ENCODE results near the gene STOX1. TPM values are rescaled to one million over a fixed set of nuclear protein-coding genes. Genes with fewer than 3 reads are reported as not detected.
"Not testable (repeated sequence)": the region's sequence is repeated elsewhere in the genome, so short reads cannot be mapped to it uniquely, and the experiment has no call there.

STOX1 gene
- total and polyA plus RNA-seq, 12 donors, result 2.2 to 16.5 (median 9.5) TPM

GRCh38 chr10:68832601-68833000 is 5.3 kb downstream of the STOX1 start:
- Histone ChIP-seq H3K9me3 (replicated peaks in 1 of 3) (no peaks in the 10 kb centered on the region), H3K27ac (no peak overlapping the region), H3K27me3 (no peaks in the 10 kb centered on the region), H3K36me3 (replicated peaks in 1 of 2) (no peaks in the 10 kb centered on the region), H3K4me1 (replicated peaks in 1 of 2) (no peaks in the 10 kb centered on the region), H3K4me3 (no peak overlapping the region)
- no peak for TF ChIP-seq POLR2A (IDR thresholded peaks at IDR 0.05)
- TF ChIP-seq, protein P1, sequence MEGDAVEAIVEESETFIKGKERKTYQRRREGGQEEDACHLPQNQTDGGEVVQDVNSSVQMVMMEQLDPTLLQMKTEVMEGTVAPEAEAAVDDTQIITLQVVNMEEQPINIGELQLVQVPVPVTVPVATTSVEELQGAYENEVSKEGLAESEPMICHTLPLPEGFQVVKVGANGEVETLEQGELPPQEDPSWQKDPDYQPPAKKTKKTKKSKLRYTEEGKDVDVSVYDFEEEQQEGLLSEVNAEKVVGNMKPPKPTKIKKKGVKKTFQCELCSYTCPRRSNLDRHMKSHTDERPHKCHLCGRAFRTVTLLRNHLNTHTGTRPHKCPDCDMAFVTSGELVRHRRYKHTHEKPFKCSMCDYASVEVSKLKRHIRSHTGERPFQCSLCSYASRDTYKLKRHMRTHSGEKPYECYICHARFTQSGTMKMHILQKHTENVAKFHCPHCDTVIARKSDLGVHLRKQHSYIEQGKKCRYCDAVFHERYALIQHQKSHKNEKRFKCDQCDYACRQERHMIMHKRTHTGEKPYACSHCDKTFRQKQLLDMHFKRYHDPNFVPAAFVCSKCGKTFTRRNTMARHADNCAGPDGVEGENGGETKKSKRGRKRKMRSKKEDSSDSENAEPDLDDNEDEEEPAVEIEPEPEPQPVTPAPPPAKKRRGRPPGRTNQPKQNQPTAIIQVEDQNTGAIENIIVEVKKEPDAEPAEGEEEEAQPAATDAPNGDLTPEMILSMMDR (IDR thresholded peaks at IDR 0.05), result no peak
- 92 to 96% (median 95%) methylated on average over 4 of the region's 4 CpGs for WGBS, 4 donors
- intact Hi-C loops (cut with DNase I), result no loop called here
- DNase-seq, result no peak

DNA sequence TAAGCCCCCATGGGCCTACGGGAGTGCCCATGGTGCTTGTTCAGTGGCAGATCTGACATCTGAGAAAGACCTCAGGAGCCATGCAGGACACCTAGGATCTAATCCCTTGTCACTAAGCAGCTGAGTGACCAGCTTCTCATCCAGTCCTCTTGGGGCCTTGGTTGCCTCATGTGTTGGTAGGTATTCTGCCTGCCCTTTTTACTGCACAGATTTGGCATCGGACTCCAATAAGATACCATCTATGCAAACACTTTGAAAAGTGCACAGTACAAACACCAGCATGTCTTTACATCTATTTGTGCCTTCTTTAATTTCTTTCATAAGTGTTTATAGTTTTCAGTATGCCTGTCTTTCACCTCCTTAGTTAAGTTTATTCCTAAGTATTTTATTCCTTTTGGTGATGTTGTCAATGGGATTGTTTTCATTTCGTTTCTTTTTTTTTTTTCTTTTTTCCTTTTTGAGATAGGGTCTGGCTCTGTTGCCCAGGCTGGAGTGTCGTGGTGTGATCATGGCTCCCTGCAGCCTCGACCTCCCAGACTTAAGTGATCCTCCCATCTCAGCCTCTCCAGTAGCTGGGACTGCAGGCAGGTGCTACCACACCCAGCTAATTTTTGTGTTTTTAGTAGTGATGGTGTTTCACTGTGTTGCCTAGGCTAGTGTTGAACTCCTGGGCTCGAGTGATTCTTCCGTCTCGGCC is 10.4 kb downstream of the STOX1 start:
- no peak overlapping the region for H3K27ac ChIP-seq
- intact Hi-C loops (cut with DNase I), result no loop called here
- H3K4me3 ChIP-seq, result no peak overlapping the region
- DNase-seq, result no peak
- WGBS, 4 donors, result 90 to 91% (median 91%) methylated on average over 7 to 8 of the region's 8 CpGs
- H3K27me3 ChIP-seq, result no peaks in the 10 kb centered on the region
- H3K36me3 ChIP-seq (replicated peaks in 1 of 2), result no peaks in the 10 kb centered on the region
- no peaks in the 10 kb centered on the region for H3K9me3 ChIP-seq (replicated peaks in 1 of 3)
- no peak for TF ChIP-seq POLR2A (IDR thresholded peaks at IDR 0.05)
- TF ChIP-seq, protein P1 (IDR thresholded peaks at IDR 0.05), result no peak
- no peaks in the 10 kb centered on the region for H3K4me1 ChIP-seq (replicated peaks in 1 of 2)

GRCh38 chr10:68840650-68841049 is 13.3 kb downstream of the STOX1 start:
- H3K36me3 ChIP-seq (replicated peaks in 1 of 2); DNase-seq; intact Hi-C loops (cut with DNase I); H3K4me3 ChIP-seq; H3K27me3 ChIP-seq; H3K9me3 ChIP-seq (replicated peaks in 1 of 3); H3K4me1 ChIP-seq (replicated peaks in 1 of 2); H3K27ac ChIP-seq: not testable (repeated sequence)
- 92 to 99% (median 96%) methylated on average over 9 of the region's 9 CpGs for WGBS, 4 donors

DNA sequence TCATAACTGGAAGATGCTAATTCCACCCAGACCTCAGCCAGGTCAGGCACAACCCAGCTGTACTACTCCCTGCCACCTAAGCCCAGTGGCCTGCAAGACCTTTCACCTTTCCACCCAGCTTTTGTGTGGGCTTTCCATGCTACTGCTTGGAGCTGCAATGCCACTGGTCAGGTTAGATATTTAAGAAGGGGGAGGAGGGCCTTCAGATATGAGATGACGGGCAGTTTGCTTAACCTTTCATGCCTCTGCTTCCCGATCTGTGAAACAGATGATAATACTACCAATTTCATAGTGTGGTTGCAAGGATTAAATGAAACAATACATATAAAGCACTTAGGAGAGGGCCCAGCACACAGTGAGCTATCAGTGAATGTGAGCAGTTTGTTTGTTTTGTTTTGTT is 20.9 kb downstream of the STOX1 start:
- H3K4me3 ChIP-seq, result no peak overlapping the region
- no peaks in the 10 kb centered on the region for H3K9me3 ChIP-seq (replicated peaks in 1 of 3)
- intact Hi-C loops (cut with DNase I), result no loop called here
- H3K27ac ChIP-seq, result no peak overlapping the region
- WGBS, 4 donors, result 85 to 100% (median 98%) methylated on average over 2 of the region's 2 CpGs
- TF ChIP-seq, protein P1 (IDR thresholded peaks at IDR 0.05), result no peak
- TF ChIP-seq POLR2A (IDR thresholded peaks at IDR 0.05), result no peak
- no peaks in the 10 kb centered on the region for H3K27me3 ChIP-seq
- DNase-seq, result no peak
- no peaks in the 10 kb centered on the region for H3K36me3 ChIP-seq (replicated peaks in 1 of 2)
- H3K4me1 ChIP-seq (replicated peaks in 1 of 2), result no peaks in the 10 kb centered on the region

GRCh38 chr10:68848806-68849205 is 21.5 kb downstream of the STOX1 start:
- DNase-seq, result no peak
- Histone ChIP-seq H3K27ac (no peak overlapping the region), H3K9me3 (replicated peaks in 1 of 3) (no peaks in the 10 kb centered on the region), H3K27me3 (no peaks in the 10 kb centered on the region), H3K4me3 (no peak overlapping the region), H3K4me1 (replicated peaks in 1 of 2) (no peaks in the 10 kb centered on the region), H3K36me3 (replicated peaks in 1 of 2) (no peaks in the 10 kb centered on the region)
- WGBS, 4 donors, result 76 to 86% (median 79%) methylated on average over 4 of the region's 4 CpGs
- TF ChIP-seq POLR2A (IDR thresholded peaks at IDR 0.05), result no peak
- TF ChIP-seq, protein P1 (IDR thresholded peaks at IDR 0.05), result no peak
- intact Hi-C loops (cut with DNase I), result no loop called here
